HFFc6 (cell line): ENCODE data around the gene SRRD. TPM values are rescaled to one million over a fixed set of nuclear protein-coding genes. Genes with fewer than 3 reads are reported as not detected.

Source experiments
- DNase-seq: peaks from one replicate; pipeline ENCODE4 v3.0.0-alpha.2; 2018
- H3K27ac Mint-ChIP-seq: 2 replicates; pipeline ENCODE4 v1.8.0; 2020; ENCODE audit warnings: mild to moderate bottlenecking, mixed read lengths
- H3K27me3 Mint-ChIP-seq: 2 replicates; pipeline ENCODE4 v1.8.0; 2021; ENCODE audit warnings: mild to moderate bottlenecking, moderate library complexity, mixed read lengths; ENCODE audit not compliant: insufficient read depth
- H3K36me3 Mint-ChIP-seq: 2 replicates; pipeline ENCODE4 v1.8.0; 2021; ENCODE audit warnings: low read depth, mixed read lengths
- H3K4me1 Mint-ChIP-seq: 2 replicates; pipeline ENCODE4 v1.8.0; 2020; ENCODE audit warnings: low read depth, mixed read lengths
- H3K4me3 Mint-ChIP-seq: 2 replicates; pipeline ENCODE4 v1.8.0; 2020; ENCODE audit warnings: mild to moderate bottlenecking, moderate library complexity, mixed read lengths
- H3K9me3 Mint-ChIP-seq: 2 replicates; pipeline ENCODE4 v1.8.0; 2020; ENCODE audit warnings: mild to moderate bottlenecking, mixed read lengths
- CTCF ChIP-seq: fragments of 200-600 bp; sonication (generic); IDR thresholded peaks from 2 replicates; pipeline ENCODE4 v1.5.0; 2021; ENCODE audit warnings: antibody characterized with exemption, mild to moderate bottlenecking
- total RNA-seq, 6 experiments: library from RNA; stranded (reverse); fragmentation: NEBNext Ultra II Directional; extraction: Animal tissue kit (Norgen Biotek cat#: 25700); gene quantifications; 2 replicates in 1 of 6; 3 replicates in 5 of 6; pipeline ENCODE4 v1.2.3, GENCODE V29; 2021

SRRD gene
- total RNA-seq, 6 experiments from 2014 or later, result 15.0 to 21.2 (median 19.1) TPM

GRCh38 chr22:26464312-26464711 is 19.4 kb upstream of the SRRD start:
- no peak for TF ChIP-seq CTCF
- peaks cover 37% of the 10 kb centered on the region for H3K36me3 Mint-ChIP-seq
- H3K9me3 Mint-ChIP-seq, result no peaks in the 10 kb centered on the region
- peak overlapping the region; percentile 65 for H3K27ac Mint-ChIP-seq
- peak; percentile 69 for DNase-seq
- H3K4me3 Mint-ChIP-seq, result no peak overlapping the region; the same call in 1 of the 2 replicates
- H3K27me3 Mint-ChIP-seq, result peaks cover 2% of the 10 kb centered on the region; the same call in 1 of the 2 replicates
- peaks cover 9% of the 10 kb centered on the region; the same call in 1 of the 2 replicates for H3K4me1 Mint-ChIP-seq

DNA sequence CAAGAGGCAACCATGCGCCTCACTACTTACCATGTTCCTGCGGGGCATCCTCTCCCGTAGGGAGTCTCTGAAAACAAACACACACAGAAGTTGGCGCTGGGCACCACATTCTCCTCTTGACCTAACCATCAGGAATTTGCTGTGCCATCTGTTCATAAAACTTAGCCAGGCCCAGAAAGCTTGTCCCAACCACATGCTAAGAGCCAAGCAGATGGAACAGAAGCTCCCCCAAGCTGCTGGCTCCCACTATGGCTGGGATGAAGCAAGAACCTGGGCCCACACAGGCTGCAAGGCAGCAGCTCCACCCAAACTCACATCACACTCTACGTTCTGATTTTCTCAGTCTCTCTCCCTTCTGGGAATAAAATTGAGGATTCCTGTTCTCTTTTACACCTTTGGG is 17.5 kb upstream of the SRRD start:
- TF ChIP-seq CTCF, result no peak
- Mint-ChIP-seq H3K4me1 (peaks cover 18% of the 10 kb centered on the region), H3K27me3 (peaks cover 2% of the 10 kb centered on the region; the same call in 1 of the 2 replicates), H3K4me3 (no peak overlapping the region), H3K27ac (no peak overlapping the region), H3K36me3 (peaks cover 46% of the 10 kb centered on the region), H3K9me3 (no peaks in the 10 kb centered on the region)
- no peak for DNase-seq

GRCh38 chr22:26470807-26471206 is 12.9 kb upstream of the SRRD start:
- no peak overlapping the region for H3K4me3 Mint-ChIP-seq
- H3K27me3 Mint-ChIP-seq, result no peaks in the 10 kb centered on the region
- no peaks in the 10 kb centered on the region for H3K9me3 Mint-ChIP-seq
- DNase-seq, result no peak
- TF ChIP-seq CTCF, result no peak
- peak overlapping the region; percentile 43 for H3K27ac Mint-ChIP-seq
- H3K4me1 Mint-ChIP-seq, result peaks cover 27% of the 10 kb centered on the region
- peaks cover 36% of the 10 kb centered on the region for H3K36me3 Mint-ChIP-seq

- no peak for TF ChIP-seq CTCF
- Mint-ChIP-seq H3K4me3 (no peak overlapping the region), H3K27me3 (no peaks in the 10 kb centered on the region), H3K27ac (peak overlapping the region; percentile 42), H3K36me3 (peaks cover 30% of the 10 kb centered on the region), H3K4me1 (peaks cover 29% of the 10 kb centered on the region), H3K9me3 (no peaks in the 10 kb centered on the region)
- peak; percentile 48 for DNase-seq
Measured at GRCh38 chr22:26471522-26471921, 12.2 kb upstream of the SRRD start.

DNA sequence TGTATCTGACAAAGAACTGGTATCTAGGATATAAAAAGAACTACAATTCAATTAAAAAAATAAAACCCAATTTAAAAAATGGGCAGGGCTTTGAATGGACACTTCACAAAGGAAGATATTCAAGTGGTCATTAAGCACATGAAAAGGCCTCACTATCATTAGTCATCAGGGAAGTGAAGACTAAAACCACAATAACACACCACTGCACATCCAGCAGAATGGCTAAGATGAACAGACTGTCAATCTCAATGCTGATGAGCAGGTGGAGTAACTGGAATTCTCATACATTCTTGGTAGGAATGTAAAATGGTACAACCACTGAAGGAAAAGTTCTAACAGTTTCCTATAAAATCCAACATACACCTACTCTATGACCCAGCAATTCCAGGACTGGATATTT is 9.0 kb upstream of the SRRD start:
- no peak overlapping the region for H3K27ac Mint-ChIP-seq
- H3K4me3 Mint-ChIP-seq, result no peak overlapping the region
- H3K36me3 Mint-ChIP-seq, result peaks cover 30% of the 10 kb centered on the region
- TF ChIP-seq CTCF, result no peak
- peaks cover 56% of the 10 kb centered on the region for H3K4me1 Mint-ChIP-seq
- H3K9me3 Mint-ChIP-seq, result no peaks in the 10 kb centered on the region
- H3K27me3 Mint-ChIP-seq, result no peaks in the 10 kb centered on the region
- DNase-seq, result no peak
